Fibroblast of mammary gland (primary cell): ENCODE measurements around the gene MOB2.

ENCODE experiments used
- DNase-seq: peaks from one replicate; pipeline ENCODE4 v3.0.0-alpha.2; 2010; ENCODE audit warnings: low read depth
- H3K4me3 ChIP-seq: 2 replicates; pipeline ENCODE4 v1.5.1; 2011; ENCODE audit warnings: low read depth, mild to moderate bottlenecking, low read length, moderate library complexity; ENCODE audit not compliant: control insufficient read depth
- TF ChIP-seq, protein P1 (sequence below): conservative IDR thresholded peaks from 2 replicates; pipeline ENCODE4 v1.5.1; 2011; ENCODE audit warnings: low read depth, low read length, inconsistent platforms; ENCODE audit not compliant: control insufficient read depth, insufficient read depth

Gene MOB2

DNA sequence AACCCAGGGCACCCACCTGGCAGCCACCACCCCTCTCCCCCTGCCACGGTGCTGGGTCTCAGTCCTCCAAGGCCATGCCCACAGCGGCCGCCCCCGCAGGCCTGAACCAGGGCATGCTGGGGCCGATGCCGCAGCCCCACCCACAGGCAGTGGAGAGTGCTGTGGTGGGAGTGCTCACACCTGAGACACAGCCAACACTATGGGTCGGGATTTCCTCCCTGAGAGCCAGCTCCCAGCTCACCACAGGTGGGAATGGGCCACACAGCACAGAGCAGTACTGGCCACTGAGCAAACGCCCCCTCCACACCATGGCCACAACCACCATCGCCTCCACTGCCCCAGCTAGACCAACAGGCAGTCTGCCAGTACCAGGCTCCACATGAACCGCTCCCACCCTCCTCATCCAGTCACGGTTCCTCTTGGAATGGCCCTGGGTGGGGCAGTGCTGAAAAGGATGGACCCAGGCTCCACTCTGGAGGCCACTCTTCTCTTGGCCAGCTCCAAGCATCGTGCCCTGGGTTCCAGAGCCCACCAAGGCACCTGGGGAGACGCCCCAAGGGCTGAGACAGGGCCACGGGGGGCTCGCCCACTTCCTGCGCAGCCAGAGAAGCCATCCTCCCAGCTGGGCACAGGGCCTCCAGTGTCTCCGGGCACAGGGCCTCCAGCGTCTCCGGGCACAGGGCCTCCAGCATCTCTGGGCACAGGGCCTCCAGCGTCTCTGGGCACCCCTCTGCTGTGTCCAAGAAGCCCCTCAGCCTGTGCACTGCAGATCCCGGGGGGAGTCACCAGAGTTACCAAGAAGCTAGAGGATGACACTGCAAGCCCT, 14.2 kb downstream of the MOB2 start:
- DNase-seq, result no peak
- no peak overlapping the region for H3K4me3 ChIP-seq
- TF ChIP-seq, protein P1, sequence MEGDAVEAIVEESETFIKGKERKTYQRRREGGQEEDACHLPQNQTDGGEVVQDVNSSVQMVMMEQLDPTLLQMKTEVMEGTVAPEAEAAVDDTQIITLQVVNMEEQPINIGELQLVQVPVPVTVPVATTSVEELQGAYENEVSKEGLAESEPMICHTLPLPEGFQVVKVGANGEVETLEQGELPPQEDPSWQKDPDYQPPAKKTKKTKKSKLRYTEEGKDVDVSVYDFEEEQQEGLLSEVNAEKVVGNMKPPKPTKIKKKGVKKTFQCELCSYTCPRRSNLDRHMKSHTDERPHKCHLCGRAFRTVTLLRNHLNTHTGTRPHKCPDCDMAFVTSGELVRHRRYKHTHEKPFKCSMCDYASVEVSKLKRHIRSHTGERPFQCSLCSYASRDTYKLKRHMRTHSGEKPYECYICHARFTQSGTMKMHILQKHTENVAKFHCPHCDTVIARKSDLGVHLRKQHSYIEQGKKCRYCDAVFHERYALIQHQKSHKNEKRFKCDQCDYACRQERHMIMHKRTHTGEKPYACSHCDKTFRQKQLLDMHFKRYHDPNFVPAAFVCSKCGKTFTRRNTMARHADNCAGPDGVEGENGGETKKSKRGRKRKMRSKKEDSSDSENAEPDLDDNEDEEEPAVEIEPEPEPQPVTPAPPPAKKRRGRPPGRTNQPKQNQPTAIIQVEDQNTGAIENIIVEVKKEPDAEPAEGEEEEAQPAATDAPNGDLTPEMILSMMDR, result no peak

DNA sequence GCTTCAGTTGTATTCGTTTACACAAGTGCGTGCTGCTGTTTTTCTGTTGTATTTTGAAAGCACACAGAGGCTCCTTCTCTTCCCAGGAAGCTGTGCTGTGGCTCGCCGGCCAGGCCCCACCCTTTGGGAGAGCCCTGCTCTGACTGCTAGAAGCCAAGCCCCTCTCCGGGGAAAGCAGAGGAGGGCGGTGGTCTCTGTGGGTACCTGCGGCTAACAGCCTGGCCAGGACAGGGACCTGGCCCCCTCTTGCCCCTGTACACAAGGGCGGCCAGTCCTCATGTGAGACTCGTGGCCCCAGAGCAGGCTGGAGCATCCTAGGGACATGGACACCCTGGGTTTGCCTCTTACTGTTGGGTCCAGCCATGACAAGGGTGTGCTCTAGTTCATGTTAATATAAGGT, 14.8 kb downstream of the MOB2 start:
- TF ChIP-seq, protein P1, result no peak
- DNase-seq, result no peak
- no peak overlapping the region for H3K4me3 ChIP-seq

DNA sequence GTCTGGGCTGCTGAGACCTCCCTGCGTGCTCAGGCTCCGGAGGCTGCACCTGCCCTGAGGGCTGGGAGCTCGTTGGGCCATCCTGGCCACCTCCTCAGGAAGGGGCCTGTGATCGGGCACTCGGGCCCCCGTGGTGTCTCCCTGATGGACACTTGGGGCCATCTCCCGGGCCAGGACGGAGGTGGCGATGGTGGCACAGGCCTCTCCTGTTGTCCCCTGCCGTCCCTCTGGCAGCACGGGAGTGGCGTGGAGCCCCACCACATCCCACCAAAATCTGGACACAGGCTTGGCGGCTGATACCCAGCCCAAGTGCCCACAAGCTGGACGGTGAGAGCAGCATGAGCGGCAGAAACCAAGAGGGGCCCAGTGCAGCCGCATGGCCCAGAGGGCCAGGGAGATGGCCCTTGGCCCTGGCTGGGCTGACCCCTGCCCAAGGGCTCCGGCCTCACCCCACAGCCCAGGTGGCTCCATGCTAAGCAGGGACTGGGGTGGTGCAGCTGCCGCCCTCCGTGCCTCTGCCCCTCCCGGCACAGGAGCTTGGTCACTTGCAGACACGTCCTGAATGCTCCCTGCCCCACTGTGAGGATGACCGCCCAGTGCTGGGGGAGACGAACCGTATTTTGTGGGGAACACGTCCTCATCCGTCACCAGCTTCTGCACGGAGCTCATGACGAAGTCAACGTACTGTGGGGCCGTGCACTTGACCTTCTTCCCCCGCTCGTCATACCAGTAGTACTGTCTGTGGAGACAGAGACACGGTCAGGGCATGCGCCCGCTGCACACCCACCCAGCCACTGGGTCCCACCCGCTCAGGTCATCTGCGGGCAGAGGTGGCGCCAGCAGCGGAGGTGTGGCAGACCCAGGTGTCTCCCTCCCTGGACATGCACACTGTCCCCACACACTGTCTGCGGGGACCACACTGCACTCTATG, 15.6 kb downstream of the MOB2 start:
- H3K4me3 ChIP-seq, result no peak overlapping the region
- no peak for DNase-seq
- TF ChIP-seq, protein P1, result no peak

DNA sequence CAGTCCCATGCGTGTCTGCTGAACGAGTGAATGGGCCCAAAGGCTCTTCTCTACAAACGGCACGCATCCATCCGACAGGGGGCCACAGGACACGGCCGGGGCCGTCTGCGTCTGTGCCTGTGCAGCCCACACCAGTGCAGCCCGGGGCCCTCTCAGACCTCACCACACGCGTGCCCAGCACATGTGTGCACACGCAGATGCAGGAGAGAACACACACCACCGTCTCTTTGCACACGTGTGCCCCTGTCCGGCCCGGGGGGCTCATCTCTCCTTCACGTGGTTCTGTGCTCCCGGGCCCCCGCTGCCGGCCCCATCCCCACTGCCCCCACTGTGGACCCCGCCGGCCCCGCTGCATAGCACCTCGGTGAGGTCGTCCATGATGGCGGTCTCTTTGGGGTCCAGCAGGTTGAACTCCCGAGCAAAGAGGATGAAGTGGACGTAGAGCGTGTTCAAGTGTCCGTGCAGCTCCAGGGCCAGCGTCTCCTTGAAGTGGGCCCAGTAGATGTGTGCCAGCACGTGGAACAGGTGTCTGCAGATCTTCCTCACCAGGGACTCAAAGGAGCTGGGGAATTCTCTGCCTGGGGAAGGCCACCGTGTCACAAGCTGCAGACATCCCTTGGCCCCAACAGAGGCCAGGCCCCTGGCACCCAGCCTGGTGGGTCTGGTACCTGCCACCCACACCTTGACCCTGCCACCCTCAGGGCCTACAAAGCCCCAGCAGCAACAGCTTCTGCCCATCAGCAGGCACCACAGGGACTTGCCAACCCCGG, 16.5 kb downstream of the MOB2 start:
- DNase-seq, result no peak

DNA sequence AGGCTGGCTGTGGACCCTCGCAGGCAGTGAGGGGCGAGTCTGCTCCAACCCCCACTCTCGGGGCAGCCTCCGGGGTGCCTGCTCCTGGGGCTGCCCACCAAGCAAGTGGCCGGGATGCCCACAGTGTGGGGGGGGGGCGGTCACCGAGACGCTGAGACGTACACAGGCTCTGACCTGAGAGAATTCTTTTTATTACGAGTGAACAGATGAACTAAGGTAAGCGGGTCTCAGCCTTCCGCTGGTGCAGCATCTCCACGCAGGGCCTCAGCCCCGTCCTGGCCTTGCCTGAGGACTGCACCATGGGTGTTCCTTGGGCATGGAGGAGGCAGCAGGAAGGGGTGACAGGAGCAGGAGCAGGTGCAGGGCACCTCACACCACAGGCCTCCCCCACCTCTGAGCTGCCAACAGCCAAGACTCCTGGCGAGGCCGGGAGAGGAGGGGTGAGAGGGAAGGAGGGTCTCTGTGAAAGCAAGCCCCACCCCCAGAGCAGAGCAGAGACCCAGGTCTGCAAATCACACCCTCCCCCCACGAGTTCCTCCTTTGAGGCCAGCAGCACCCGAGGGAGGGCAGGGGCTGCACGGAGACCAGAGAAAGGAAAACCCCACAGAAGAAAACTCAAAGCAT, 17.2 kb downstream of the MOB2 start:
- no peak for DNase-seq
- no peak overlapping the region for H3K4me3 ChIP-seq
- TF ChIP-seq, protein P1, result no peak

More for the DNA sequence above, 16.5 kb downstream of the MOB2 start:
- TF ChIP-seq, protein P1, result no peak
- no peak overlapping the region for H3K4me3 ChIP-seq
